Endothelial cell of umbilical vein (primary cell): Measurements from ENCODE around the gene ST6GALNAC6. TPM values are rescaled to one million over a fixed set of nuclear protein-coding genes. Genes with fewer than 3 reads are reported as not detected.

Experiments
- BruUV-seq: library from RNA; stranded (reverse); fragments of 400-500 nt; replicated peaks from 2 replicates; lab custom pipeline; 2021; lab: Mats Ljungman, UMichigan
- CTCF ChIA-PET: fragments of 300-600, 350-600 bp; sonication (Branson Sonifier 250); formaldehyde crosslinking; loops from one replicate; lab custom pipeline; 2021; ENCODE audit warnings: antibody characterized with exemption, inconsistent platforms; lab: Charles Lee
- POLR2A ChIA-PET: fragments of 300-600, 350-600 bp; sonication (Branson Sonifier 250); formaldehyde crosslinking; loops from one replicate; lab custom pipeline; 2021; ENCODE audit warnings: antibody characterized with exemption, inconsistent platforms; lab: Charles Lee
- DNase-seq: peaks from one replicate; pipeline ENCODE4 v3.0.0-alpha.2; 2011; ENCODE audit warnings: low read depth, low spot score
- FAIRE-seq: peaks from 2 replicates; lab custom pipeline; 2011; peaks lifted over from hg19 to GRCh38; lab: Jason Lieb, UNC
- H2AFZ ChIP-seq: 2 replicates; pipeline ENCODE4 v1.6.0; 2012; ENCODE audit warnings: low read depth, low read length, control low read depth, inconsistent platforms
- H3K27ac ChIP-seq: 2 replicates; pipeline ENCODE4 v1.5.1; 2011; ENCODE audit warnings: low read depth, mild to moderate bottlenecking, control low read depth, low read length, moderate library complexity; ENCODE audit not compliant: insufficient read depth
- H3K27me3 ChIP-seq, 2 experiments: 2 replicates each; pipeline versions ENCODE4 v1.6.0 to v1.6.1; 2011; ENCODE audit warnings: low read length in 2 of 2, mixed read lengths in 1 of 2; ENCODE audit not compliant: control insufficient read depth in 2 of 2, insufficient read depth in 2 of 2
- H3K36me3 ChIP-seq, 2 experiments: 2 replicates in 1 of 2; 3 replicates in 1 of 2; pipeline ENCODE4 v1.5.1; 2011; ENCODE audit warnings: low read length in 2 of 2, mild to moderate bottlenecking in 1 of 2, moderate library complexity in 1 of 2; ENCODE audit not compliant: control insufficient read depth in 2 of 2, insufficient read depth in 2 of 2; ENCODE audit errors: extremely low read depth in 1 of 2
- H3K4me1 ChIP-seq: 3 replicates; pipeline ENCODE4 v1.5.1; 2011; ENCODE audit warnings: mild to moderate bottlenecking, low read length; ENCODE audit not compliant: control insufficient read depth, insufficient read depth; ENCODE audit errors: extremely low read depth
- H3K4me2 ChIP-seq: 2 replicates; pipeline ENCODE4 v1.6.1; 2011; ENCODE audit warnings: low read length, control low read depth, mixed read lengths; ENCODE audit not compliant: insufficient read depth
- H3K4me3 ChIP-seq, 3 experiments: fragments of 200-600 bp in 1 of 3; sonication (generic), shearing (Covaris generic) in 1 of 3; replicated peaks in 1 of 3; 2 replicates each; pipeline ENCODE4 v1.5.1; 2011 to 2016; ENCODE audit warnings: control low read depth in 3 of 3, low read length in 3 of 3, mild to moderate bottlenecking in 2 of 3, inconsistent platforms in 1 of 3, low read depth in 1 of 3, moderate library complexity in 1 of 3; ENCODE audit not compliant: insufficient read depth in 1 of 3
- H3K79me2 ChIP-seq: 2 replicates; pipeline ENCODE4 v1.6.0; 2012; ENCODE audit warnings: low read length, inconsistent platforms; ENCODE audit not compliant: control insufficient read depth, insufficient read depth
- H3K9ac ChIP-seq: replicated peaks from 2 replicates; pipeline ENCODE3; 2011; ENCODE audit warnings: low read length, control low read depth; ENCODE audit not compliant: insufficient read depth; ENCODE audit errors: extremely low read depth
- H3K9me1 ChIP-seq: replicated peaks from 3 replicates; pipeline ENCODE4 v1.6.0; 2011; ENCODE audit warnings: mild to moderate bottlenecking, low read length; ENCODE audit not compliant: control insufficient read depth, insufficient read depth; ENCODE audit errors: extremely low read depth
- H3K9me3 ChIP-seq: replicated peaks from 2 replicates; pipeline ENCODE4 v1.5.1; 2012; ENCODE audit warnings: low read length, inconsistent platforms; ENCODE audit not compliant: control insufficient read depth, insufficient read depth
- H4K20me1 ChIP-seq: replicated peaks from 2 replicates; pipeline ENCODE3; 2011; ENCODE audit warnings: mild to moderate bottlenecking, low read length; ENCODE audit not compliant: control insufficient read depth, insufficient read depth; ENCODE audit errors: extremely low read depth
- EZH2 ChIP-seq: IDR thresholded peaks from 2 replicates; pipeline ENCODE4 v1.6.1; 2012; ENCODE audit warnings: borderline replicate concordance, low read depth, mild to moderate bottlenecking, moderate library complexity, low read length, inconsistent platforms; ENCODE audit not compliant: severe bottlenecking
- FOS ChIP-seq: IDR thresholded peaks from 2 replicates; pipeline ENCODE4 v1.6.1; 2011; ENCODE audit warnings: mild to moderate bottlenecking, low read length, moderate library complexity, borderline replicate concordance; ENCODE audit not compliant: insufficient read depth
- GATA2 ChIP-seq: IDR thresholded peaks from 2 replicates; pipeline ENCODE4 v1.7.0; 2011; ENCODE audit warnings: low read depth, mild to moderate bottlenecking, moderate library complexity, mixed read lengths, low read length; ENCODE audit not compliant: insufficient read length, insufficient read depth
- JUN ChIP-seq: IDR thresholded peaks from 2 replicates; pipeline ENCODE4 v1.6.1; 2011; ENCODE audit warnings: borderline replicate concordance, low read depth; ENCODE audit not compliant: insufficient read length, insufficient read depth
- MYC ChIP-seq: IDR thresholded peaks from one replicate; pipeline ENCODE4 v1.6.1; 2011; ENCODE audit warnings: mild to moderate bottlenecking, low read depth, low read length
- POLR2A ChIP-seq: IDR thresholded peaks from 2 replicates; pipeline ENCODE4 v1.6.1; 2012; ENCODE audit warnings: low read depth, mild to moderate bottlenecking, control low read depth, low read length
- POLR2AphosphoS5 ChIP-seq: IDR thresholded peaks from 2 replicates; pipeline ENCODE4 v1.6.1; 2012; ENCODE audit warnings: low read depth, mild to moderate bottlenecking, control low read depth, low read length, moderate library complexity; ENCODE audit not compliant: insufficient read depth
- dilution Hi-C: fragments of 300-500 bp; cut with MboI; formaldehyde crosslinking; loops from one replicate; pipeline ENCODE4 v1.15.0; 2019; ENCODE audit warnings: low sequenced_read_pairs; ENCODE audit not compliant: extremely low pct_ligation_motif_present
- intact Hi-C: fragments of 100-400 bp; cut with micrococcal nuclease; formaldehyde crosslinking; loops from one replicate; pipeline ENCODE4 v1.10.0; 2022
- polyA plus RNA-seq, 4 experiments: library from polyadenylated mRNA; depleted of rRNA in 3 of 4; stranded (reverse) in 3 of 4; unstranded in 1 of 4; fragments of >200 nt; gene quantifications; 2 replicates each; pipeline versions ENCODE4 v1.2.1 to v1.2.3, GENCODE V29; 2011 to 2012; ENCODE audit warnings: missing spikeins in 1 of 4
- total RNA-seq: library from RNA; stranded (reverse); gene quantifications from 2 replicates; pipeline ENCODE4 v1.2.3, GENCODE V29; 2021
- TF ChIP-seq, protein P1 (sequence below): IDR thresholded peaks from 2 replicates; pipeline ENCODE4 v1.6.1; 2011; ENCODE audit not compliant: insufficient read depth, insufficient read length
- TF ChIP-seq, protein P2 (sequence below), 2 donors: IDR thresholded peaks; 1 replicate in 1 of 2; 2 replicates in 1 of 2; pipeline ENCODE4 v1.5.1; 2011; ENCODE audit warnings: low read length in 2 of 2, mild to moderate bottlenecking in 2 of 2, moderate library complexity in 2 of 2, control low read depth in 1 of 2, inconsistent platforms in 1 of 2, low read depth in 1 of 2; ENCODE audit not compliant: insufficient read depth in 1 of 2; ENCODE audit errors: extremely low read depth in 1 of 2

ST6GALNAC6 gene
- total and polyA plus RNA-seq, 2 donors (not counting 3 experiments of a cell fraction or from before 2014, with no cell fraction given), result 43.0 to 78.9 TPM

GRCh38 chr9:127937056-127937387, 37.6 kb upstream of the ST6GALNAC6 start:
- FAIRE-seq (no peak), DNase-seq (no peak)
- no peaks in the 10 kb centered on the region for H4K20me1 ChIP-seq
- peaks cover 21% of the 10 kb centered on the region for H3K4me1 ChIP-seq
- BruUV-seq, result no TSS peak
- no peaks in the 10 kb centered on the region for H3K9me1 ChIP-seq
- dilution Hi-C loops (no loop called here), intact Hi-C loops (no loop called here)
- no peak overlapping the region for H2AFZ ChIP-seq
- H3K9ac ChIP-seq, result peak overlapping the region; percentile 76
- TF ChIP-seq EZH2, result no peak
- TF ChIP-seq, protein P1, sequence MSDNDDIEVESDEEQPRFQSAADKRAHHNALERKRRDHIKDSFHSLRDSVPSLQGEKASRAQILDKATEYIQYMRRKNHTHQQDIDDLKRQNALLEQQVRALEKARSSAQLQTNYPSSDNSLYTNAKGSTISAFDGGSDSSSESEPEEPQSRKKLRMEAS, result no peak
- no peak for TF ChIP-seq POLR2A
- TF ChIP-seq FOS, result no peak
- TF ChIP-seq POLR2AphosphoS5, result no peak
- ChIA-PET POLR2A (no interaction called here), CTCF (no interaction called here)
- H3K27me3 ChIP-seq, result no peaks in the 10 kb centered on the region
- no peaks in the 10 kb centered on the region for H3K9me3 ChIP-seq
- H3K79me2 ChIP-seq, result peaks cover 21% of the 10 kb centered on the region
- H3K4me2 ChIP-seq, result peak overlapping the region; percentile 74
- peaks cover 0 to 3% of the 10 kb centered on the region in 2 experiments for H3K36me3 ChIP-seq
- peak overlapping the region; percentile 61 for H3K27ac ChIP-seq
- peak overlapping the region; percentile 17 to 79 (median 79) for H3K4me3 ChIP-seq

DNA sequence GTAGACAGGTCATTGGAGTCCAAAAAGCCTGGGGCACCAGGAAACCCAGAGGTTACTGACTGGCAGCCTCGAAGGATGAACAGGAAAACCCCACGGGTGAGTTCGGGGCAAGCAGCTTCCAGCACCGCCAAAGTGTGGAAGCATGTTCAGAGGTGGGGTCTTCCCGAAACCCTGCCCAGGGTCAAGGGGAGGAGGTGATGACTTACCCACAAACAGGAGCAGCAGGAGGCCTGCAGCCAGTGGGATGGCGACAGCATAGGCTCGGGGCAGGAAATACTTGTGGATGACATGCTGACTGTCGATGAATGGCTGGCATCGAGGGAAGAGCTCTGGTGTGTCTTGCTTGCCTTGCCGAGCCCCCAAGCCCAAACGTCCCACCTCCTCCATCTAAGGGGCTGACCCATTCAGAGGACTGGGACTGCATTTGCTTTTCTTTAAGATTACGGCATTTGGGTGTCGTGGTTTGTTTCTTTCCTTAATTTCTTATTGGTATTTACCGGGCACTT, 37.0 kb upstream of the ST6GALNAC6 start:
- H3K27ac ChIP-seq, result no peak overlapping the region
- no peak overlapping the region for H3K9ac ChIP-seq
- H3K27me3 ChIP-seq, result no peaks in the 10 kb centered on the region
- peak overlapping the region; percentile 74 for H3K4me2 ChIP-seq
- FAIRE-seq, result peak; percentile 47
- no peak overlapping the region for H2AFZ ChIP-seq
- no TSS peak for BruUV-seq
- H3K9me1 ChIP-seq, result no peaks in the 10 kb centered on the region
- H4K20me1 ChIP-seq, result no peaks in the 10 kb centered on the region
- ChIA-PET POLR2A (no interaction called here), CTCF (no interaction called here)
- H3K4me3 ChIP-seq, result peak overlapping the region in 1 of 3 experiments; percentile 79
- peaks cover 25% of the 10 kb centered on the region for H3K4me1 ChIP-seq
- no peaks in the 10 kb centered on the region for H3K9me3 ChIP-seq
- peaks cover 21% of the 10 kb centered on the region for H3K79me2 ChIP-seq
- intact Hi-C loops, result no loop called here
- no peak for TF ChIP-seq FOS
- TF ChIP-seq GATA2, result no peak
- TF ChIP-seq EZH2, result no peak
- TF ChIP-seq MYC, result no peak
- no peak for TF ChIP-seq POLR2A
- TF ChIP-seq, protein P1, result no peak
- TF ChIP-seq, protein P2, sequence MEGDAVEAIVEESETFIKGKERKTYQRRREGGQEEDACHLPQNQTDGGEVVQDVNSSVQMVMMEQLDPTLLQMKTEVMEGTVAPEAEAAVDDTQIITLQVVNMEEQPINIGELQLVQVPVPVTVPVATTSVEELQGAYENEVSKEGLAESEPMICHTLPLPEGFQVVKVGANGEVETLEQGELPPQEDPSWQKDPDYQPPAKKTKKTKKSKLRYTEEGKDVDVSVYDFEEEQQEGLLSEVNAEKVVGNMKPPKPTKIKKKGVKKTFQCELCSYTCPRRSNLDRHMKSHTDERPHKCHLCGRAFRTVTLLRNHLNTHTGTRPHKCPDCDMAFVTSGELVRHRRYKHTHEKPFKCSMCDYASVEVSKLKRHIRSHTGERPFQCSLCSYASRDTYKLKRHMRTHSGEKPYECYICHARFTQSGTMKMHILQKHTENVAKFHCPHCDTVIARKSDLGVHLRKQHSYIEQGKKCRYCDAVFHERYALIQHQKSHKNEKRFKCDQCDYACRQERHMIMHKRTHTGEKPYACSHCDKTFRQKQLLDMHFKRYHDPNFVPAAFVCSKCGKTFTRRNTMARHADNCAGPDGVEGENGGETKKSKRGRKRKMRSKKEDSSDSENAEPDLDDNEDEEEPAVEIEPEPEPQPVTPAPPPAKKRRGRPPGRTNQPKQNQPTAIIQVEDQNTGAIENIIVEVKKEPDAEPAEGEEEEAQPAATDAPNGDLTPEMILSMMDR (IDR thresholded peaks at IDR 0.05; ENCODE audit: extremely low read depth in 1 of 2, insufficient read depth in 1 of 2, low read depth in 1 of 2, low read length in 2 of 2), result no peak
- TF ChIP-seq POLR2AphosphoS5, result no peak
- TF ChIP-seq JUN, result no peak
- H3K36me3 ChIP-seq, result peaks cover 0 to 3% of the 10 kb centered on the region in 2 experiments
- DNase-seq, result no peak
- dilution Hi-C loops, result no loop called here
